CD1c-positive myeloid dendritic cell (primary cell): ENCODE measurements around the gene IPO7.
A peak's percentile ranks its signal among the peaks of the same experiment; 100 is the strongest.
"Not testable (repeated sequence)": the region's sequence is repeated elsewhere in the genome, so short reads cannot be mapped to it uniquely, and the experiment has no call there.

Source experiments
- DNase-seq: peaks from one replicate; pipeline ENCODE4 v3.0.0-alpha.2; 2016; ENCODE audit errors: extremely low spot score

Gene IPO7

GRCh38 chr11:9384535-9385326 is at the start of gene IPO7:
Gene IPO7 (plus strand): TSS chr11:9384652. CDS start chr11:9384764, 112 bp downstream.
- DNase-seq: peak; percentile 95

- DNase-seq: no peak
Observed at GRCh38 chr11:9341638-9342178, 42.7 kb upstream of the IPO7 start.

GRCh38 chr11:9344061-9344680 is 40.3 kb upstream of the IPO7 start:
- no peak for DNase-seq

GRCh38 chr11:9347100-9347499 is 37.4 kb upstream of the IPO7 start:
- no peak for DNase-seq

- not testable (repeated sequence) for DNase-seq
Observed at GRCh38 chr11:9347779-9348178, 36.7 kb upstream of the IPO7 start.

- no peak for DNase-seq
Observed at GRCh38 chr11:9351321-9351881, 33.1 kb upstream of the IPO7 start.

- no peak for DNase-seq
Observed at GRCh38 chr11:9357041-9357440, 27.4 kb upstream of the IPO7 start.

GRCh38 chr11:9360862-9361622 is 23.4 kb upstream of the IPO7 start:
- not testable (repeated sequence) for DNase-seq

GRCh38 chr11:9362393-9362863 is 22.0 kb upstream of the IPO7 start:
- no peak for DNase-seq

- peak; percentile 97 for DNase-seq
Observed at GRCh38 chr11:9363954-9364912, 20.2 kb upstream of the IPO7 start.

- no peak for DNase-seq
Observed at GRCh38 chr11:9367551-9367950, 16.9 kb upstream of the IPO7 start.

- DNase-seq: no peak
Observed at GRCh38 chr11:9377036-9377435, 7.4 kb upstream of the IPO7 start.

- no peak for DNase-seq
Observed at GRCh38 chr11:9379041-9379440, 5.4 kb upstream of the IPO7 start.

GRCh38 chr11:9380773-9381172 is 3.7 kb upstream of the IPO7 start:
- no peak for DNase-seq

GRCh38 chr11:9385327-9385899 is 961 bp downstream of the IPO7 start:
- DNase-seq: no peak

- no peak for DNase-seq
Observed at GRCh38 chr11:9386086-9386485, 1.6 kb downstream of the IPO7 start.

- peak; percentile 23 for DNase-seq
Observed at GRCh38 chr11:9386901-9387300, 2.4 kb downstream of the IPO7 start.

- no peak for DNase-seq
Observed at GRCh38 chr11:9396310-9396709, 11.9 kb downstream of the IPO7 start.

- no peak for DNase-seq
Observed at GRCh38 chr11:9396752-9397151, 12.3 kb downstream of the IPO7 start.
